NCI-H748 treated with DMSO at 0.1 percent for 48 hours (cell line): Measurements from ENCODE around the gene UBE2E2.
"Not testable (repeated sequence)": the region's sequence is repeated elsewhere in the genome, so short reads cannot be mapped to it uniquely, and the experiment has no call there.

Experiments
- DNase-seq: peaks from one replicate; lab custom pipeline; 2025; lab: John Stamatoyannopoulos, UW

The UBE2E2 gene

DNA sequence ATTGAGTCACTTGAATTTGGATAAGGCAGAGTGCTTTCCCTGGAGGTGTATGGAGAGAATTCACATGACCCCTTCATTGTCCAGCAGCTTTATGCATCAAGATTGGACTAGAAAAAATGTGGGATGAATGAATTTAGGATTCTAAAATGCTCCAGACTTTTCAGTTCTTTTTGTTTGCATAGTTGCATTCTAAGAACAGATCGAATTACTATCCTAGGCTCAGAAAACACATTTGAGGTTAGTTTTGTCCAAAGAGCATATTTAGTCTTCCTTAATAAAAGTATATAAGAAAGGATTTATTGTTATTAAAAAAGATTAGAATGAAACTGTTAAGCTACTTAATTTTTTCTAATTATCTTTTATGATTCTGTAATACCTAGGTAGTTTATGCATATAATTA is 127.4 kb downstream of the UBE2E2 start:
- DNase-seq, result no peak

DNA sequence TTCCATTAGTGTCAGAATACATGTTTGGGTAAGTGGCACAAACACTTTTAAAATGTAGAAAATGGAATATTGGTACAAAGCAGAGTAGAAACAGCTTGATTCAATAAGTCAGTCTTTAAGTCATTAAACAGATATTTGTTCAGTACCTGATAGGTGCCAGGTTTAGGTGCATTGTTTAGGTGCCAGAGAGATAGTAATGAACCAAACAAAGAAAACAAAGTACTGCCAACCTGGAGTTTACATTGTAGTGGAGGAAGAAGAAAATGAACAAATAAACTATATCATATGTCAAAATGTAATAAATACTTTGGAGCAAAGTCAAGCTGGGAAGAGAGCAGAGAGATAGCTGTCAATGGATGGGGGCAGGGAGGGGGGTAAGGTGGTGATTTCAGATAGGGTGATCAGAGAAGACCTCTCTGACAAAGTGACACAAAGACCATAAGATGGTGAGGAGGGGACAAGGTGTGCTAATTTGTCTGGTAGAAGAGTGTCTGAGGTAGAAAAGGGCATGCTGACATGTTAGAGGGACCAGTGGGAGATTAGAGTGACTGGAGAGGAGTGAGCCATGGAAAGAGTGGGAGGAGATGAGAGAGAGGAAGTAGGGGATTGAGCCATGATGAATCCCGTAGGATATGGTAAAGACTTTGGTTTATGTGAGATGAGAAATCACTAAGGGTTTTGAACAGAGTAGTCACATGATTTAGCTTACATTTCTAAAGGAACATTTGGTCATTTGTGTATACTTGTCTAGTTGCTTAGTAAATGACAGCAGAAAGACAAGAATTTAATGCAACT is 128.2 kb downstream of the UBE2E2 start:
- DNase-seq, result no peak

DNA sequence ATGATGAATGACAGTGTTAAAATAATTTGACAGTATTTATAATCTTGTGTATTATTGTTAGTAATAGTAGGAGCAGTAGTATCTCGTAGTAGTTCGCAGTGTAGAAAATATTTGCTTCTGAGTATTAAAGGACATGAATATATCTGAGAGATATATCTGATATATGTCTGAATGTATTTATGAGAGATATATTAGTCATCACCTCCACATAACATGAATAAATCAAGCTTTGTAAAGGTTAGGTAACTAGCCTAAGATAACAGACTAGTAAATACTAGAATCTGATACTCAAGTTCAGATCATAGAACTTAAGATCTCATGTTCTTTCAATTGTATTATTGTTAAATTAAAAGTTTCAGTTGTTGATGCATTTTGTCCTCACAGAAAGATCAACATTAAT is 130.5 kb downstream of the UBE2E2 start:
- DNase-seq, result no peak

DNA sequence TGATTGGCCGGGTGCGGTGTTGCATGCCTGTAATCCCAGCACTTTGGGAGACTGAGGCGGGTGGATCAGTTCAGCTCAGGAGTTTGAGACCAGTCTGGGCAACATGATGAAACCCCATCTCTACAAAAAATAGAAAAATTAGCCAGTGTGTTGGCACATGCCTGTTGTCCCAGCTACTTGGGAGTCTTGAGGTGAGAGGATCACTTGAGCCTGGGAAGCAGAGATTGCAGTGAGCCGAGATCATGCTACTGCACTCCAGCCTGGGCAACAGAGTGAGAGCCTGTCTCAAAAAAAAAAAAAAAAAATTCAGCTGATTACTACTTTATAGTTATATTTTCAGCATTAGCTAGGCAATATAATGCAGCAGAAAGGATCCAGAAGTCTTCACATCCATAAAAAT is 133.7 kb downstream of the UBE2E2 start:
- DNase-seq, result not testable (repeated sequence)

DNA sequence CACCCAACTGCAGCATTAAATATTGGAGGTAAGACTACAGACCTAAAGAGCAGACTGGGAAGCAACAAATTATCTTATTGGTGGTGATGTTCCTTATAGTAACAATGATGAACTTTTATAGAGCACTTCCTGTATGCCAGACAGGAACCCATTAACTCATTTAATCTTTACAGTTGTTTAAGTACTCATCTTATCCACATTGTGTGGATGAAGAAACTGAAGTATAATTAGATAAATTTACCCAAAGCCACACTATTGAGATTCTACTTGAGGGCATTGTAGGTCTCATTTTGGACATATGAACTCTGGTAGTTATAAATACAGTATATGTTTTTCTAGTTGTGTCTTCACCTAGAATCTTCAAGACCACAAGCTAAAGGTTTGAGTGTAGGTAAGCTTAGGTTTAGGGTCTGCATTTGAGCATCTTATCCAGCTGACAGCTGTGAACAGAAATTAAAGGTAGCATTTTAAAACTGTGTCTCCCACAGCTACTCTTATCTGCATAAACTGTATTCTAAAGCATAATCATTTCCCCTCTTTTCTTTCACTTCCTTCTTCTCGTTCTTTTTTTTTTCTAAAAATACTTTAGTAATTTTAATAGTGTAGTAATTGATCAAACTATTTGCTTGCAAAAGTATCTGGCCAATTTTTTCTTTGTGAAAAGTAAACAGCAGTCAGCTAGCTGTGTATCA is 138.2 kb downstream of the UBE2E2 start:
- no peak for DNase-seq

DNA sequence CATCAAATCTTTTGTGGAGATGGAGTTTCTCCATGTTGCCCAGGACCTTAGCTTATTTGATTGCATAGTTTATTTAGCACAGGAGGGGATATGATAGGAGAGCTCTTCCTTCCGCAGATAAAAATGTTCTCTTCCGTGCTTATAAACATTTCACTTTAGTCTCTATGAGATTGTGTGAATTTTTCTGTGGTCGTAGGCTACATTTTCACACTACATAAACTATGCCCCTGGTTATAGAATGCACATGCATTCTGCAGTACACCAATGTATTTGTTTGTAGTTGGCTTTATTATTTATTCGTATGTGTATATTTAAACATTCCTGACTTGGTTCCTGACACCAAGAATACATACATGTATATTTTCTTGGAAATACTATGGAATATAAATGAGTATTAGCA is 139.2 kb downstream of the UBE2E2 start:
- no peak for DNase-seq

DNA sequence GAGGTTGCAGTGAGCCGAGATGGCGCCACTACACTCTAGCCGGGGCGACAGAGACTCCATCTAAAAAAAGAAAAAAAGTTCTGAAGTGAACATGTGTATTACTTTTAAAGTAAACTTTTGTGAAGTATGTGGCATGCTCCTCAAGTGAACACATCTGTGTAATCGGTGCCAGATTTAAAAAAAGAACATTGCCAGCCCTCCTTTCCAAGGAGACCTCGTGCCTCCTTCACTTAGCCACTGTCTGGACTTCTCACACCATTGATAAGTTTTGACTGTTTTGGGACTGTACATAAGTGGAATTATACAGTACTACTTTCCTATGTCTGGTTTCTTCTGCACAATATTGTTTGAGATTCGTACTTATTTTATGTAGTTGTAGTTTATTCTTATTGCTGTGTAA is 140.4 kb downstream of the UBE2E2 start:
- DNase-seq, result no peak

DNA sequence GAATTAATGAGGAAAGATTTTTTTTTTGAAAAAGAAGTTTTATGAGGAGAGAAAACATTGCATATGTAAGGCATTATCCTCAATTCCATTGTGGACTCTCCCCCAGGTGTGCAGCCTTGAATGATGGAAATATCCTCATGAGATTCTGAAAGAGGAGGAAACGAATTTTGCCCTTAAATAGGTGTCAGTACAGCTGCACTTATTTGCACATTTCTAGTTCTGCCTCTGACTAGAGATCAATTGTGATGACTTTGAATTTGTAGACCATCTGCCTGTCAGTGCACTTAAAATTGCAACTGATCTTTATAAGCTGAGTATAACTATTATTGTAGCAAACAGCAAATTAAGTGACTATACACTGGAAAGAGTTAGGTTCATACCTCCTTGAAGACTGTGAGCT is 141.8 kb downstream of the UBE2E2 start:
- DNase-seq, result no peak

DNA sequence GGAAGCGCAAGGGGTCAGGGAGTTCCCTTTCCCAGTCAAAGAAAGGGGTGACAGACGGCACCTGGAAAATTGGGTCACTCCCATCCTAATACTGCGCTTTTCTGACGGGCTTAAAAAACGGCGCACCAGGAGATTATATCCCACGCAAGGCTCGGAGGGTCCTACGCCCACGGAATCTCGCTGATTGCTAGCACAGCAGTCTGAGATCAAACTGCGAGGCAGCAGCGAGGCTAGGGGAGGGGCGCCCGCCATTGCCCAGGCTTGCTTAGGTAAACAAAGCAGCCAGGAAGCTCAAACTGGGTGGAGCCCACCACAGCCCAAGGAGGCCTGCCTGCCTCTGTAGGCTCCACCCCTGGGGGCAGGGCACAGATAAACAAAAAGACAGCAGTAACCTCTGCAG is 146.3 kb downstream of the UBE2E2 start:
- DNase-seq, result not testable (repeated sequence)

DNA sequence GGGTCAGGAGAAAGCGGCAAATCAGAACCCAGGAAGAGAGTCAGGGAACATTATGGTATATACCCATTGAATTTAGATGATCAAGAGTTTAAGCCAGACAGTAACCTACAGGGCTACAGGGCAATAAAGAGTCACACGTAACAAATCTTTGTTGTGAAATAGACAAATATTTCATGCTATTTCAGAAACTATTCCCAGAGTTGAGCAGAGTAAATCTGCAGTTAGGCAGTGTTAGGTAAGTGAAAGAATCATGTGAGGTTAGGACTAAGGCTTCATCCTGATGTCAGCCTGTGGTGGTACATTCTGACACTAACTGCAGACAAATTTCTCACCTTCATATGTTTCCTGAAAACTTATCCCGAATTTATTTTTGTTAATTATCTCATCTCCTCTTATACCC is 153.0 kb downstream of the UBE2E2 start:
- DNase-seq, result no peak

DNA sequence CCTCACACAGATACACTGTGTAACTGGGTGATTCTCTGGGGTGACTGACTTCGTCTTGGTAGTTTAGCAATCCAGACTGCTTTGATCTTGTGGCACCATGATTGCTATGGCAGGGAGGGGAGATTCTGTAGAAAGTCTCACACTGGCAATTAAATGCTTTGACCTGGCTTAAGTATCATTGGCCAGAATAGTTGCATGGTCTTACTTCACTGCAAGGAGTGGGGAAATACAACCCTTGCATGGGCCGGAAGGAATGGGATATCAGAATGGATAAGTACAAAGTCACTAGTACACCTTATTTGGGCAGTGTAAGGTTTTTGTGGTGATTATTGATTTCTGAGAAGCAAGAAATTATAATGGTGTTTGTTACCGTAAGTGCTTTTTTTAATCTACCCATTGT is 153.8 kb downstream of the UBE2E2 start:
- no peak for DNase-seq

DNA sequence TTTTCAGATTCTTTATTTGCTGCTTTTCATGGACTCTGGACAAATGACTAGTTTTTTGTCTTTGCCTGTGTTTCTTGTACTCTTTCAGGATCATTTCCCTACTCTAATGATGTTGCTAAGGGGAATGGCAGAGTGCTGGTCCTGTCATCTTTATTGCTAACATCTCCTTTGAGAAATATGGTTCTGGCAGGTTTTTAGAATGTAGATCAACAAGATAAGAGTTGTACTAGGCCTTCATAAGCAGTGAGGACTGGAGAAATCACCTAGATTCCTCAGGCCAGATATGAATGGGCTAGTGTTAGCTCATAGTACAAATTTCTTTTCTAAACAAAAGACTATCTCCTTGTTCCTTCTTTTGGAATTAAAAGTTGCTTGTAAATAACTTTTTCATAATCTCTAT is 156.0 kb downstream of the UBE2E2 start:
- no peak for DNase-seq

DNA sequence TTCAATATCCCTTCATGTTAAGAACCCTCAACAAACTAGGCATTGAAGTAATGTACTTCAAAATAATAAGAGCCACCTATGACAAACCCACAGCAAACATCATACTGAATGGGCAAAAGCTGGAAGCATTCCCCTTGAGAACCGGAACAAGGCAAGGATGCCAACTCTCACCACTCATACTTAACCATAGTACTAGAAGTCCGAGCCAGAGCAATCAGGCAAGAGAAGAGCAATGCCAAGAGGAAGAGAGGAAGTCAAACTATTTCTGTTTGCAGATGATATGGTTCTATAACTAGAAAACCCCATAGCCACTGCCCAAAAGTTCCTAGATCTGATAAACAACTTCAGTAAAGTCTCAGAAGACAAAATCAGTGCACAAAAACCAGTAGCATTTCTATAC is 161.9 kb downstream of the UBE2E2 start:
- DNase-seq, result no peak

DNA sequence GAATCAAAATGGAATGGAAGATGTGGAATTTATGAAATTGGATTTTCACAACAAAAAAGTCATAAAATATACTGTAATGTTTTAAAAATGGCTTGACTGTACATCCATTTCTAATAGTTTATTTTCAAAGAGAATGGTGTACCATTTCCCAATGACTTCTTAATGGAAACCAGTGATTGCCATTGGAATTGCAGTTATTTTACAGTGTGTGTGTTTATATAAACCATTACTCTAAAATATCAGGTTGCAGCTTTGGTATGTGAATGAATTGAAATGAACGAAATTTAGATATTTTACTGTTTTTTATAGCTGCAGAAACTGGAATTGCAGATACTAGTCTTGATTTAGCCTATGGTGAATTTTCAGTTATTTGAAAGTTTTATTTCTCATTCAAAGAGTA is 165.6 kb downstream of the UBE2E2 start:
- DNase-seq, result no peak

DNA sequence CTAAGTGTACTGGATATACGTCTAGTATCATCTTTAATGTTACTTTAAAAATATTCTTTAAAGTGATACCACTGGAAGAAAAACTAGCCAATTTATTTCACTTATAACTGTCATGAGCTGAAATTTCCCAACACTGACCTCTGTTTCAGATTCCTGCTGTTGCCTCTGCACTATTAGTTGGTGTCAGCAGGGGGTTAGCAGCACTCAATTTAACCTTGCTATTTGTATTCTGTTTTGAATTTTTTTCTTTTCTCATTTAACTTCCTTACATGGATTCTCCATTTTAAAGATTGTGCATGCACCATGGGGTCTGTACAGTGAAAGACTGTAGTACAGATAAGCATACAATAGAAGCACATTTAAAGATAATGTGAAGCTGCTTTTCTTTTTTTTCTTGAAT is 169.2 kb downstream of the UBE2E2 start:
- DNase-seq, result no peak

DNA sequence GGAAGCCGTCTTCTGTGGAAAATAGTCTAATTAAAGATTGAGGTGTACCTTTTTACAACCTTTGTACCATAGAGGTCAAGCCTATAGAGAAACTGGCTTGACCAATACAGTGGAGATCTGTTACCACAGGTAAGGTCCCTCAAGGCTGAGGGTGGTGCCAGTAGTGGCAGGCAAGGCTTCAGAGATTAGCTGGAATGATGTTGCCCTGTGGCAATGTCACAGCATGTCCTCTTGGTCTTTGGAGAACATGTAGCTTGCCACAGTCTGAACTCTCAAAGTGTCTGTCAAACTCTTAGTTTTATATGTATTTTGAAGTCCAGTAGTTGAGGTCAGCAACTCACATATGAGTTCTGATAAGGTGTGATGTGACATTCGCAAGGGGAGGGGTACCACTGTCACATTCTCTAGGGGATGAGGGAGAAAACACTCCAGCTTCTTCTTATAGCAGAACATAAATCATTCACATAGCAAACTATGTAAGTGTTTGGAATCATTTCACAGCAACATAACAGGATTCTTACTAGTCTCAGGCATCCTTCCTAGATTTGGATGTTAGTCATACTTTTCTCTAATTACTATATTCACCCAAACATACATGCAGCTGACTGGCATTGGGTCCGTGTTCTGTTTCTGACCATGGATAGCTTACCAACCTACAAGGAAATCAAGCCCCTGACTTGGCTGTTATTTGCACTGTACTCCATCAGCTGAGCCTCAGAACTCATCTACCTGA is 173.6 kb downstream of the UBE2E2 start:
- no peak for DNase-seq

DNA sequence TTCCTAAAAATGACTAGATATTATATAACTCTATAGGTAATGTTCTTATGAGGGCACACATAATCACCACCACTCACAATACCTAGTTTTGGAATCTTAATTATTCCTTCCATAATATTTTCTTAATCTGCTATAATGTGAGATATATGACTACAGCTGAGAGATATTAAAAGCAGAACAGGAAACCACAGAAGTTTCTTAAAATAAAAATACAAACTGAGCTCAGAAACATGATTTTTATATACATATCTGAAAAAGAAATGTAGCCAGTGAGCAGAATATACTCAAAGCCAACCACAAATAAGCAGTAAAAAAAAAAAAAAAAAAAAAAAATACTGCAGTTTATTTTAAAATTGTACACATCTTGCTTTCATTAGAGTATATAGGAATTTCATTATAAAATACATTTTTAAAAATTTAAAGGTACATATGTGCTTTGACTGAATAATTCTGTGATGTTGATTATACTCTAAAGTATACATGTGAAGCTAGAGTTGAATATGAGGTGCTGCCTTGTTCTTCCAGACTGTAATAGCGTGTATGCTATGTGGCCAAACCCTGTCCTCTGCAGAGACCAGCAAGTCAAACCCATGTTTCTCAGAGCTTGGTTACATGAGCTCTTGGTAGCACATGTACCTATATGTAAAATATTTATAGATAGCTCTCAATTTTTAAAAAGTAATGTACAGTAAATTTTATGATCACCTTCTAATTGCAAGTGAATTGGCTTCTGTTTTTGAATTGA is 175.0 kb downstream of the UBE2E2 start:
- no peak for DNase-seq

DNA sequence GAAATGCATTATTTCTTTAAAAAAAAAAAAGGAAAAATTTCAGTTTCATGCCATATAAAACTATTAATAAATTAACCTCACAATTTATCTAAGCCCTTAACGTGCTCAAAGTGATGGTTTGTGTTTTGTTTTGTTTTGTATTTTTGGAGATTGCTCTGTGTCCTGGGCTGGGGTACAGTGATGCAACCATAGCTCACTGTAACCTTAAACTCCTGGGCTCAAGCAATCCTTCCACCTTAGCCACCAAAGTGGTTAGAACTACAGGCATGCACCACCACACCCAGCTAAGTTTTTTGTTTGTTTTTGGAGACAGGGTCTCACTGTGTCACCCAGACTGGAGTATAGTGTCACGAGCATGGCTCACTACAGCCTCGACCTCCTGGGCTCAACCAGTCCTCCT is 180.7 kb downstream of the UBE2E2 start:
- DNase-seq, result no peak

DNA sequence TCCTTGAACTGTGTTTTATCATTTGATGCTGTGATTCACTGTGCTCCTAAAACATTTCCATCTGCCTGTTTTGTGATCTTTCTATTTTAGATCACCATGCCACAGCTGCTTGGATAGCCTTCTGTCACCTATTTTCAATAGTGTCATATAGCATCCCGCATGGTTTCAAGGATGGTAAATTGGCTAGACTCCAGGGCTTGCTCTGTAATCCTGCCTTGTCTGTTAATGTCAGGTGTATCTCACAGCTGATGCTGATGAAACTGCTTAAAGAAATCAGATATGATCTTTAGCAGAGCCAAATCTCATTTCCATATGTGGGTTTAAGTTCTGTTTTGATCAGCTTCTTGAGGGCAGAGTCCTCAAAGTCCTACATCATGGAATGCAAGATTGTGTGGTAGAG is 182.2 kb downstream of the UBE2E2 start:
- DNase-seq, result peak; percentile 19

DNA sequence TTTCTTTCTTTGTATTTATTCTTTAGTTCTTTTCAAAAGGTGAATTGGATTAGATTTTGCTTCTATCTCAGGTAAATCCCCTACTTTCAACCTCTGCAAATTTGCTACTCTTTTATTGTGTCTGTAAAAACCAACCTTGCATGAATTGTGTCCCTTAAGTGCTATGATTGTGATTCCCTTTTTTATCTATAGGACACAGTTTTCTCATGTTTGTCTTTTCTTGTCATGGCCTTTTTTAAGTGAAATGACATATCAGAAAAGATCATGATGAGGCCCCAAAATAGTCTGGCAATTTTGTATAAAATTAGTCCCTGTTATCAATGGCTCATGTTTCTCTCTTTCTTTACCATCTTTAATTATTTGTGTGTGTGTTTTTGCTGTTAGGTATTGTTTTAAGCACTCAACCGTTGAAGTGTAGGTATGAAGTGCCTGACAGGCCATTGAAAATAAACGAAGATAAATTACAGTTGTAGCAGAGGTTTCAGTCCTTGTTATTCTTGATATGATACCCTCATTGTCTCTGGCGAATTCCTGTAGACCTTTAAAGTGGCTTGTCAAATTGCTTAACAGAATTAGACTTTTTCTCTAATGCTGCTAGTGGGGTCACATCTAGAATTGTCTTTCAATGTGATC is 184.3 kb downstream of the UBE2E2 start:
- no peak for DNase-seq

DNA sequence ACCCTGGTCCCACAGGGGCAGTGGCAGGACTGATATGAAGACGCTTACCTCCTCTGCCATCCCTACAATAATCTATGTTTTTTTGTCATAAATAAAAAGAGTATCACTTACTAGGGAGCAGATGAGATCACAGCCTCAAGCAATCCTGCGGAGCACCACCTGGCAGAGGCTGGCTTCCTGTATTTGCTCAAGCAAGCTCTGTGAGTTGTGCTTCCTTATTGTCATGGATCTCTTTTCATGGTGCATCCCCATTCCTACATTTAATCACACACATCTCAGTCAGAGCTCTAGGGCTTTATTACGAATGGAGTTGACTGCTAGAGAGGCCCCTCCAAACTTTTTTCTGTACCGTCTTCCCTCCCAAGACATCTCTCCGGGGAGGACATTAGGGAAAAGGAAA is 186.0 kb downstream of the UBE2E2 start:
- DNase-seq, result peak; percentile 2

DNA sequence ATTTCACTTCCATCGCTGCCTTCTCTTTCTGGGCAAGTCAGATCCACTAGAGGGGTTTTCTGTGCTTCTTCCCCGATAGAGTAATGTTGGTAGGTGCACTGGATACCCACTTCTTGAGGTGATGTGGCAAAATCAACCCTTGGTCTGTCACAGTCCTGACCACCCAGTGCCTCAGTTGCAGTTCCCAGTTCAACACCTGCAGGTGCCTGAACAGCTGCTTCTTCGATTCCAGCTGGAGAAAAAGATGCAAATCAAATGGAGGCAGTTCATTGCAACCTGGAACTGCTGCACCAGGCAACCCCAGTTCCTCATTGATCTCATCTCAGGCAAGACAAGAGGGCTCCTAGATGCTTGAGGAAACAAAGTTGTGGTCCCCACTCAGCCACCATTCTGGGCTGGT is 186.6 kb downstream of the UBE2E2 start:
- no peak for DNase-seq
